BJ (cell line): ENCODE results near the gene PIGW. TPM values are rescaled to one million over a fixed set of nuclear protein-coding genes. Genes with fewer than 3 reads are reported as not detected.

Experiments
- CTCF ChIA-PET: fragments of 350-600 bp; formaldehyde crosslinking; extraction: SDS; loops from one replicate; lab custom pipeline; 2021; ENCODE audit warnings: antibody characterized with exemption, inconsistent platforms; lab: Yijun Ruan, JAX
- POLR2A ChIA-PET: fragments of 300-600 bp; sonication (Branson Sonifier 250); formaldehyde crosslinking; extraction: SDS; loops from one replicate; lab custom pipeline; 2021; ENCODE audit warnings: antibody characterized with exemption; lab: Charles Lee
- DNase-seq: peaks from one replicate; pipeline ENCODE4 v3.0.0-alpha.2; 2011; ENCODE audit warnings: low read depth
- H3K27me3 ChIP-seq: 2 replicates; pipeline ENCODE4 v1.6.0; 2011; ENCODE audit warnings: low read length; ENCODE audit not compliant: control insufficient read depth, insufficient read depth
- H3K36me3 ChIP-seq: 2 replicates; pipeline ENCODE4 v1.5.1; 2011; ENCODE audit warnings: low read length; ENCODE audit not compliant: control insufficient read depth, insufficient read depth
- H3K4me3 ChIP-seq: 2 replicates; pipeline ENCODE4 v1.5.1; 2011; ENCODE audit warnings: low read depth, mild to moderate bottlenecking, control low read depth, low read length
- polyA plus RNA-seq: library from polyadenylated mRNA; depleted of rRNA; stranded (reverse); fragments of >200 nt; gene quantifications from 2 replicates; pipeline ENCODE4 v1.2.3, GENCODE V29; 2011
- TF ChIP-seq, protein P1 (sequence below): IDR thresholded peaks from 2 replicates; pipeline ENCODE4 v1.5.1; 2011; ENCODE audit warnings: low read depth, mild to moderate bottlenecking, control low read depth, inconsistent platforms, low read length, moderate library complexity; ENCODE audit not compliant: insufficient read depth

PIGW gene
- polyA plus RNA-seq, 1 experiment = 3.0 TPM

DNA sequence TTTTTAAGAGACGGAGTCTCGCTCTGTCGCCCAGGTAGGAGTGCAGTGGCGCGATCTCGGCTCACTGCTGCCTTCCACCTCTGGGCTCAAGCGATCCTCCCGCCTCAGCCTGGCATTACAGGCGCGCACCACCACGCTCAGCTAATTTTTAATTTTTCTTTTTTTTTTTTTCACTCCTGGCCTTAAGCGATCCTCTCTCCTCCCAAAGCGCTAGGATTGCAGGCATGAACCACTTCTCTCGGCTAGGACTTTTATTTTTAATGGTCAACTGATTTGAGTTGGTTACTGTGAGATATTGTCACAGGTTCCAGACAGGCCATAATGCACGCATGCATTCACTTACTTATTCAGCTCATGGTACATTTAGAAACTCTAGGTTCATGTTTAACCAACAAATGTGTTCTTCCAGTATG, 888 bp downstream of the PIGW start:
- CTCF ChIA-PET = interaction anchor here (2.9 kb wide), 1 partner anchor 8 kb away, joined by 6 read pairs; no protein-coding TSS in a partner anchor
- peak overlapping the region; percentile 52 for H3K4me3 ChIP-seq
- POLR2A ChIA-PET = interaction anchor here (1.1 kb wide), 1 partner anchor 9 kb away, joined by 9 read pairs; the partner anchor contains the start of gene GGNBP2
- no peaks in the 10 kb centered on the region for H3K27me3 ChIP-seq
- TF ChIP-seq, protein P1, sequence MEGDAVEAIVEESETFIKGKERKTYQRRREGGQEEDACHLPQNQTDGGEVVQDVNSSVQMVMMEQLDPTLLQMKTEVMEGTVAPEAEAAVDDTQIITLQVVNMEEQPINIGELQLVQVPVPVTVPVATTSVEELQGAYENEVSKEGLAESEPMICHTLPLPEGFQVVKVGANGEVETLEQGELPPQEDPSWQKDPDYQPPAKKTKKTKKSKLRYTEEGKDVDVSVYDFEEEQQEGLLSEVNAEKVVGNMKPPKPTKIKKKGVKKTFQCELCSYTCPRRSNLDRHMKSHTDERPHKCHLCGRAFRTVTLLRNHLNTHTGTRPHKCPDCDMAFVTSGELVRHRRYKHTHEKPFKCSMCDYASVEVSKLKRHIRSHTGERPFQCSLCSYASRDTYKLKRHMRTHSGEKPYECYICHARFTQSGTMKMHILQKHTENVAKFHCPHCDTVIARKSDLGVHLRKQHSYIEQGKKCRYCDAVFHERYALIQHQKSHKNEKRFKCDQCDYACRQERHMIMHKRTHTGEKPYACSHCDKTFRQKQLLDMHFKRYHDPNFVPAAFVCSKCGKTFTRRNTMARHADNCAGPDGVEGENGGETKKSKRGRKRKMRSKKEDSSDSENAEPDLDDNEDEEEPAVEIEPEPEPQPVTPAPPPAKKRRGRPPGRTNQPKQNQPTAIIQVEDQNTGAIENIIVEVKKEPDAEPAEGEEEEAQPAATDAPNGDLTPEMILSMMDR = no peak
- no peak for DNase-seq
- peaks cover 2% of the 10 kb centered on the region for H3K36me3 ChIP-seq

DNA sequence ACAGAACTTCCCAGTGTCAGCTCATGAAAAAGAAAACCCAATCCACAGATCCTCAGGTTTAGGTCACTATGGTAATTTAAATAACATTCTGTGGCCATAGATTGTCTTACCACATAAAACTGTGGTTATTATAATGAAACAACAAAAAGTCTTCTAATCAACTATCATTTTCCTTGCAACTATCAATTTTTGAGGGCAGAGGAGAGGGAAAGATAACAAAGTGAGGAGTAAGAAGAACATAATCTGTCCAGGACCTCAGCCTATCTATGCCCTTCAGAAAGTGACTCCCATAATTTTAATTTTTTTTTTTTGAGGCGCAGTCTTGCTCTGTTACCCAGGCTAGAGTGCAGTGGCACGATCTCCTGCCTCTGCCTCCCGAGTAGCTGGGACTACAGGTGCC, 5.9 kb downstream of the PIGW start:
- TF ChIP-seq, protein P1 = no peak
- Histone ChIP-seq H3K4me3 (no peak overlapping the region), H3K36me3 (no peaks in the 10 kb centered on the region), H3K27me3 (no peaks in the 10 kb centered on the region)
- POLR2A ChIA-PET = no interaction called here
- CTCF ChIA-PET = no interaction called here
- DNase-seq = no peak

DNA sequence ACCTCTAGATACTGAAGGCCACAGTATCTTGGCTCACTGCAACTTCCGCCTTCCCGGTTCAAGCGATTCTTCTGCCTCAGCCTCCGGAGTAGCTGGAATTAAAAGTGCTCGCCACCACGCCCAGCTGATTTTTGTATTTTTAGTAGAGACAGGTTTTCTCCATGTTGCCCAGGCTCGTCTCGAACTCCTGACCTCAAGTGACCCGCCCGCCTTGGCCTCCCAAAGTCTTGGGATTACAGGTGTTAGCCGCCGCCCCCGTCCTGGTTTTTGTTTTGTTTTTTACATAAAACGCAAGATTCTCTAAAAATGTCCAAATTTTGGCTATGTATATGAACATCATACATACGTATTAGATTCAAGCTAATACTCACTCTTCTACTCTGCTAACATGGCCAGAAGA, 8.0 kb downstream of the PIGW start:
- H3K4me3 ChIP-seq = no peak overlapping the region
- no peak for DNase-seq
- CTCF ChIA-PET = interaction anchor here (1.2 kb wide), 1 partner anchor 60 kb away, joined by 3 read pairs; no protein-coding TSS in a partner anchor
- no peaks in the 10 kb centered on the region for H3K36me3 ChIP-seq
- POLR2A ChIA-PET = no interaction called here
- TF ChIP-seq, protein P1 = no peak
- no peaks in the 10 kb centered on the region for H3K27me3 ChIP-seq

- TF ChIP-seq, protein P1 = 0 out of 2 replicates have a peak, but pooled peaks have one; percentile 29
- Histone ChIP-seq H3K4me3 (peak overlapping the region; percentile 86), H3K27me3 (no peaks in the 10 kb centered on the region), H3K36me3 (no peaks in the 10 kb centered on the region)
- ChIA-PET POLR2A (no interaction called here), CTCF (interaction anchor here (0.9 kb wide), 1 partner anchor 9 kb away, joined by 6 read pairs; the partner anchor contains the start of genes MYO19 and PIGW)
- DNase-seq = peak; percentile 5
These were observed 9.2 kb downstream of the PIGW start for GRCh38 chr17:36544044-36544306.

DNA sequence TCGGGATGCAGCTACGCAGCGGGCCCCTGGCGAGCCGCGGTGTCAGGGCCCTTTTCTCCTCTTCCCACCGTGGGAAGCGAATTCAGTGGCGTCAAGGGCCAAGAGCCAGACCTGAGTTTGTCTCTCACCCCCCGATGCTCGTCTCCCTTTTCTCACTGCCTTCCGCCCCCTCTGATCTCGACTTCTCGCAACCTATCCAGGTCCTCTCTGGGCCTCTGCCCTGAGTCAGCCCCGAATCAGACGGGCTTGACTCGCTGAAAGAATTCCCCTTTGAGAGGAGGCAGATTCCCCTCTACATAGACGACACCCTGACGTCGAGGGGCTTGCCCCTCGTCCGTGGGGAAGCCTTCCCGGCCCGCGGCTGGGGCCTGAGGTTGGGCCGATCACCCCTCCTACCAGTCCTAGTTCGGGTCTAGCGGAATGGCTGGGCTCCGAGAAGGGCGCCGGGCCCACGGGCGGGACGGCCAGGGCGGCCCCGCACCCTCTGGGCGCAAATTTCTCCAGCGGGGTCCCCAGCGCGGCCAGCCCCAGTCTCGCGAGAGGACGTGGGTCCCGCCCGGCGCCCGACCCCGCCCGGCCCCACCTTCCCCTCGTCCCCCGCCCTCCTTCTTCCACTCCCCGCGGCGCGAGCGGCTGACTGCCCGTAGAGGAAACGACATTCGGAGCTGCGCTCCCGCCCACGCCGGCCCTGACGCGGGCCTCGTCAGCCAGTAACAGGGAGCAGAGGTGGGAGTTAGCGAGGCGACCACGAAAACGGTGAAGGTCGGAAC, 9.7 kb downstream of the PIGW start, which contains the start of gene GGNBP2:
Gene GGNBP2 (plus strand): TSS at position 613 of the 770 bp plus-strand sequence. CDS start 806 bp downstream, outside the sequence.
- H3K4me3 ChIP-seq = peak within 1 kb of the TSS; percentile 86
- TF ChIP-seq, protein P1 = no peak
- no peaks in the 10 kb centered on the region for H3K27me3 ChIP-seq
- CTCF ChIA-PET = interaction anchor here (0.9 kb wide), 1 partner anchor 9 kb away, joined by 6 read pairs; the partner anchor contains the start of genes MYO19 and PIGW
- DNase-seq = peak; percentile 50
- H3K36me3 ChIP-seq = no peaks in the 10 kb centered on the region
- POLR2A ChIA-PET = interaction anchor here (0.6 to 0.7 kb wide), 2 partner anchors 9 to 818 kb away, joined by 9 to 10 read pairs; partner anchors contain the start of gene PIGW
